ENCODE measurements around the gene RNF220. TPM values are rescaled to one million over a fixed set of nuclear protein-coding genes. Genes with fewer than 3 reads are reported as not detected.

RNF220 gene
- polyA plus RNA-seq, 1 donor (not counting 4 experiments of a cell fraction or from before 2014, with no cell fraction given): 42.7 TPM

DNA sequence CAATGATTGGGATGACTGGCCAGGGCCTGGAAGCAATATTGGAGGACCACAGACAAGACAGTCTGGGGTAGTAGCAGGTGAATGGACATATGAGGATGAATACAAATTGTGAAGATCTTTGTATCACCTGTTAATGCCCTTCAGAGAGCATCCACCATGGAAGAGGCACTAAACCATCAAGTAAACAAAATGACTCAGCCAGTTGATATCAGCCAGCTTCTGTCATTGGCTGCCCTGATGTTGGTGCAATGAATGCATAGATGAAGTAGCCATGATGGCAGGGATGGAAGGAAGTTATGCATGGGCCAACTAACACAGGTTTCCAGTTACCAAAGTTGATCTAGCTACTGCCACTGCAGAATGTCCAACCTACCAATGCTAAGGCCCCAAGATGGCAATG lies 33.8 kb upstream of the RNF220 start:
- Histone ChIP-seq H3K9me3 (ENCODE audit: control insufficient read depth, low read depth, low read length) (no peaks in the 10 kb centered on the region), H3K27me3 (ENCODE audit: control insufficient read depth, extremely low read depth, insufficient read depth, low read length) (peaks cover 5% of the 10 kb centered on the region), H3K9me1 (ENCODE audit: control insufficient read depth, extremely low read depth, insufficient read depth, low read length) (no peaks in the 10 kb centered on the region), H3K27ac (ENCODE audit: control insufficient read depth, insufficient read depth, low read length) (no peak overlapping the region), H3K4me2 (ENCODE audit: control insufficient read depth, extremely low read depth, insufficient read depth, low read depth, low read length) (no peak overlapping the region), H2AFZ (ENCODE audit: control insufficient read depth, low read length) (no peak overlapping the region), H3K79me2 (ENCODE audit: control insufficient read depth, insufficient read depth, low read length) (no peaks in the 10 kb centered on the region), H3K4me3 (ENCODE audit: control insufficient read depth in 2 of 3, extremely low read depth in 1 of 3, insufficient read depth in 2 of 3, low read depth in 1 of 3, low read length in 3 of 3) (no peak overlapping the region), H4K20me1 (ENCODE audit: control insufficient read depth, extremely low read depth, insufficient read depth, low read length) (no peaks in the 10 kb centered on the region), H3K9ac (ENCODE audit: control insufficient read depth, extremely low read depth, insufficient read depth, low read length) (no peak overlapping the region), H3K4me1 (ENCODE audit: control insufficient read depth, extremely low read depth, insufficient read depth, low read length) (no peaks in the 10 kb centered on the region), H3K36me3 (ENCODE audit: control insufficient read depth in 2 of 2, extremely low read depth in 1 of 2, insufficient read depth in 2 of 2, low read length in 2 of 2) (no peaks in the 10 kb centered on the region)
- TF ChIP-seq, protein P1, sequence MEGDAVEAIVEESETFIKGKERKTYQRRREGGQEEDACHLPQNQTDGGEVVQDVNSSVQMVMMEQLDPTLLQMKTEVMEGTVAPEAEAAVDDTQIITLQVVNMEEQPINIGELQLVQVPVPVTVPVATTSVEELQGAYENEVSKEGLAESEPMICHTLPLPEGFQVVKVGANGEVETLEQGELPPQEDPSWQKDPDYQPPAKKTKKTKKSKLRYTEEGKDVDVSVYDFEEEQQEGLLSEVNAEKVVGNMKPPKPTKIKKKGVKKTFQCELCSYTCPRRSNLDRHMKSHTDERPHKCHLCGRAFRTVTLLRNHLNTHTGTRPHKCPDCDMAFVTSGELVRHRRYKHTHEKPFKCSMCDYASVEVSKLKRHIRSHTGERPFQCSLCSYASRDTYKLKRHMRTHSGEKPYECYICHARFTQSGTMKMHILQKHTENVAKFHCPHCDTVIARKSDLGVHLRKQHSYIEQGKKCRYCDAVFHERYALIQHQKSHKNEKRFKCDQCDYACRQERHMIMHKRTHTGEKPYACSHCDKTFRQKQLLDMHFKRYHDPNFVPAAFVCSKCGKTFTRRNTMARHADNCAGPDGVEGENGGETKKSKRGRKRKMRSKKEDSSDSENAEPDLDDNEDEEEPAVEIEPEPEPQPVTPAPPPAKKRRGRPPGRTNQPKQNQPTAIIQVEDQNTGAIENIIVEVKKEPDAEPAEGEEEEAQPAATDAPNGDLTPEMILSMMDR (optimal IDR thresholded peaks at IDR 0.05 in 1 of 3, IDR thresholded peaks at IDR 0.05 in 1 of 3, conservative IDR thresholded peaks at IDR 0.05 in 1 of 3; ENCODE audit: extremely low read depth in 1 of 3, insufficient read depth in 2 of 3, low read length in 3 of 3): no peak
- dilution Hi-C loops (cut with MboI; ENCODE audit: extremely low pct_ligation_motif_present, low sequenced_read_pairs): no loop called here
- DNase-seq (ENCODE audit: low read depth, low spot score) (no peak), FAIRE-seq (no peak)

DNA sequence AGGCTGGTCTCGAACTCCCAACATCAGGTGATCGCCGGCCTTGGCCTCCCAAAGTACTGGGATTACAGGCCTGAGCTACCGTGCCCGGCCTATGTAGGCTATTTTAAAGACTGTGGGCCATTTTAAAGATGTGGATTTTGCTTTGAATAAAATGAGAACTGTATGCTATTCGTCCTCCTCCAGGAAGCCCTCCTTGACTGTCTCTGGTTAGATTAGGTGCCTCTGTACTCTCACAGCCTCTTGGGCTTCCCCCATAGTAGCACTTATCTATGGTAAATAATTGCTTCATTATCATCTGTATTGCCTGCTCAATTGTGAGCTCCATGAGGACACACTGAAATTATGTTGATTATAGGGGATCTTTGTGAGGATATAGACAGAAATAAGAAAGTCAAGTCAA lies 29.5 kb upstream of the RNF220 start:
- Histone ChIP-seq H3K4me2 (ENCODE audit: control insufficient read depth, extremely low read depth, insufficient read depth, low read depth, low read length) (no peak overlapping the region), H3K27ac (ENCODE audit: control insufficient read depth, insufficient read depth, low read length) (no peak overlapping the region), H3K4me3 (ENCODE audit: control insufficient read depth in 2 of 3, extremely low read depth in 1 of 3, insufficient read depth in 2 of 3, low read depth in 1 of 3, low read length in 3 of 3) (no peak overlapping the region), H2AFZ (ENCODE audit: control insufficient read depth, low read length) (no peak overlapping the region), H3K9me1 (ENCODE audit: control insufficient read depth, extremely low read depth, insufficient read depth, low read length) (no peaks in the 10 kb centered on the region), H3K9ac (ENCODE audit: control insufficient read depth, extremely low read depth, insufficient read depth, low read length) (no peak overlapping the region), H3K79me2 (ENCODE audit: control insufficient read depth, insufficient read depth, low read length) (no peaks in the 10 kb centered on the region), H3K4me1 (ENCODE audit: control insufficient read depth, extremely low read depth, insufficient read depth, low read length) (no peaks in the 10 kb centered on the region), H3K27me3 (ENCODE audit: control insufficient read depth, extremely low read depth, insufficient read depth, low read length) (peaks cover 5% of the 10 kb centered on the region), H3K36me3 (ENCODE audit: control insufficient read depth in 2 of 2, extremely low read depth in 1 of 2, insufficient read depth in 2 of 2, low read length in 2 of 2) (no peaks in the 10 kb centered on the region), H3K9me3 (ENCODE audit: control insufficient read depth, low read depth, low read length) (no peaks in the 10 kb centered on the region), H4K20me1 (ENCODE audit: control insufficient read depth, extremely low read depth, insufficient read depth, low read length) (no peaks in the 10 kb centered on the region)
- dilution Hi-C loops (cut with MboI; ENCODE audit: extremely low pct_ligation_motif_present, low sequenced_read_pairs): no loop called here
- no peak for TF ChIP-seq EZH2 (IDR thresholded peaks at IDR 0.05; ENCODE audit: low read length)
- TF ChIP-seq, protein P1 (optimal IDR thresholded peaks at IDR 0.05 in 1 of 3, IDR thresholded peaks at IDR 0.05 in 1 of 3, conservative IDR thresholded peaks at IDR 0.05 in 1 of 3; ENCODE audit: extremely low read depth in 1 of 3, insufficient read depth in 2 of 3, low read length in 3 of 3): no peak
- DNase-seq (ENCODE audit: low read depth, low spot score) (no peak), FAIRE-seq (no peak)
